HG02588 (cell line): ENCODE results near the gene TMEM141.

Source experiments
- ATAC-seq: cut with Tn5 transposase; IDR thresholded peaks from one replicate; pipeline ENCODE4 v1.9.1; 2021; ENCODE audit warnings: mild to moderate bottlenecking, moderate library complexity; ENCODE audit not compliant: unreplicated experiment

Gene TMEM141

GRCh38 chr9:136790640-136791515 is at the start of gene TMEM141:
TMEM141 (plus strand) TSS chr9:136791344; CDS start chr9:136791371, 27 bp downstream.
- ATAC-seq = peak; percentile 79

- no peak for ATAC-seq
Observed at GRCh38 chr9:136741883-136742571, 49.1 kb upstream of the TMEM141 start.

- no peak for ATAC-seq
Observed at GRCh38 chr9:136742591-136743391, 48.4 kb upstream of the TMEM141 start, which contains the start of gene LCN10. LCN10 (minus strand) TSS chr9:136742940; CDS start chr9:136742903, 37 bp downstream.

- no peak for ATAC-seq
Observed at GRCh38 chr9:136743639-136744211, 47.4 kb upstream of the TMEM141 start.

- no peak for ATAC-seq
Observed at GRCh38 chr9:136744773-136745172, 46.4 kb upstream of the TMEM141 start.

- ATAC-seq = no peak
Observed at GRCh38 chr9:136745389-136746154, 45.6 kb upstream of the TMEM141 start.

GRCh38 chr9:136746155-136746490 is 45.0 kb upstream of the TMEM141 start:
- ATAC-seq = no peak

- no peak for ATAC-seq
Observed at GRCh38 chr9:136746621-136747020, 44.5 kb upstream of the TMEM141 start.

- no peak for ATAC-seq
Observed at GRCh38 chr9:136747161-136748060, 43.7 kb upstream of the TMEM141 start.

GRCh38 chr9:136748201-136748600 is 42.9 kb upstream of the TMEM141 start, which contains the start of gene LCN6:
LCN6 (minus strand) TSS chr9:136748525; CDS start chr9:136748483, 42 bp downstream.
- ATAC-seq = no peak

GRCh38 chr9:136748666-136749611 is 42.2 kb upstream of the TMEM141 start:
- ATAC-seq = no peak

- no peak for ATAC-seq
Observed at GRCh38 chr9:136750526-136750925, 40.6 kb upstream of the TMEM141 start.

GRCh38 chr9:136751244-136751643 is 39.9 kb upstream of the TMEM141 start:
- ATAC-seq = no peak

GRCh38 chr9:136751814-136752213 is 39.3 kb upstream of the TMEM141 start:
- no peak for ATAC-seq

GRCh38 chr9:136753371-136754058 is 37.6 kb upstream of the TMEM141 start:
- ATAC-seq = no peak

GRCh38 chr9:136754059-136754572 is 37.0 kb upstream of the TMEM141 start:
- no peak for ATAC-seq
